ENCODE results near the gene PLEKHO2. TPM values are rescaled to one million over a fixed set of nuclear protein-coding genes. Genes with fewer than 3 reads are reported as not detected.

Gene PLEKHO2
- total RNA-seq, 2 experiments from 2014 or later = 12.5 to 12.7 TPM

DNA sequence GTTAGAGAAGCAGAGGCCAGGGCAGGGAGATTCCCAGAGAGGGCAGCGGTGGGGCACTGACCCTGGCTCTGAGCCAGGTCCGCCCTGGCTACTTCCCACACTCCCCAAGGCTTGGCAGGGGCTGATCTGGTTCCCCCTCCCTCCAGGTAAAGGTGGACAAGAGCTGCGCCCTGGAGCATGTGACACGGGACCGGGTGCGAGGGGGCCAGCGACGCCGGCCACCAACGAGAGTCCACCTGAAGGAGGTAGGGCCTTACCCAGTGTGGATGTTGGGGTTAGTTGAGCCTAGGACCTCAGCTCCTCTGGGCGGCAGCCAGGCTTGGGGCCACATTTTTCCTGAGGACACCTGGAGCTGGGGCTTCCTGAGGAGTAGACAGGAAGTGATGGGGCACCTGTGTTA lies 19.6 kb downstream of the PLEKHO2 start:
- Mint-ChIP-seq H3K27ac (no peak overlapping the region), H3K27me3 (ENCODE audit: low read depth) (no peaks in the 10 kb centered on the region), H3K36me3 (ENCODE audit: low read depth) (peaks cover 12% of the 10 kb centered on the region), H3K4me1 (ENCODE audit: low read depth) (peaks cover 16% of the 10 kb centered on the region), H3K4me3 (no peak overlapping the region), H3K9me3 (no peaks in the 10 kb centered on the region)
- DNase-seq = no peak
- intact Hi-C loops (cut with micrococcal nuclease) = no loop called here
- CTCF ChIA-PET = no interaction called here

DNA sequence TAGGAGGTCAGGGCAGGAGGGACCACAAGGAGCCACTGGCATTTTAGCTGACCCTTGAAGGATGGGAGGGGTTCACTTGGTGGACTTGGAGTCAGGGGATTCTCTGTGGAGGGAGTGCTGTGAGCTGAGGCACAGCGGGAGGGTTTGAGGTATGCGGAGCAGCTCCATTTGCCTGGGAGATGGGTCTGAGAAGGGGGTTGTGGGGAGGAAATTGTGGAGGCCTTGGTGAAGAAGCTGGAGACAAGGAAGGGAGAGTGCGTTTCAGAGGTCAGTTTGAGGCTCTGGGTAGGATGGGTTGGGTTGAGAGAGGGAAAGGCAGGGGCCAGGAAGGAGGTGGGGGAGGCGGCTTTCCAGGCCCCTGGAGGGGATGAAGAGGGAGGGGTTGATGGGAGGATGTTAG lies 20.2 kb downstream of the PLEKHO2 start:
- intact Hi-C loops (cut with micrococcal nuclease) = no loop called here
- Mint-ChIP-seq H3K9me3 (no peaks in the 10 kb centered on the region), H3K27ac (no peak overlapping the region)

DNA sequence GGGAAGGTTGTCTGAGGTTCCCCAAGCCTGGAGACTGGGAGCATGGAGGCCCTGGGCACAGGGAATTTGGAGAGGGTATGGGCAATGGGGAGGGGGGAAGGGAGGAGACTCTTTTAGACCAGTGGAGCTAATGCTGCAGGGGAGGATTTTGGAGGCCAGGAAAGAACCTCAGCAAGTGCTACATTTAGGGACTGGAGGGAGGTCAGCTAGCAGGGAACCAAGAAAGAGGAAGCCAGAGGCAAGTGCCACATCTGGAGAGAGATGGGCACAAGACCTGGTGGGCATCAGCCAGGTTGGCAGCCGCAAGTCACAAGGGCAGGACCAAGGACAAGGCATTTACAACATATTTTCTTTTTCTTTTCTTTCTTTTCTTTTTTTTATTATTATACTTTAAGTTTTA lies 20.7 kb downstream of the PLEKHO2 start:
- Mint-ChIP-seq H3K4me1 (ENCODE audit: low read depth) (peaks cover 7% of the 10 kb centered on the region), H3K36me3 (ENCODE audit: low read depth) (peaks cover 12% of the 10 kb centered on the region), H3K27me3 (ENCODE audit: low read depth) (no peaks in the 10 kb centered on the region), H3K4me3 (no peak overlapping the region), H3K9me3 (no peaks in the 10 kb centered on the region), H3K27ac (no peak overlapping the region)
- CTCF ChIA-PET = interaction anchor here (0.5 kb wide), 1 partner anchor 20 kb away, joined by 5 read pairs; no protein-coding TSS in a partner anchor
- intact Hi-C loops (cut with micrococcal nuclease) = no loop called here
- DNase-seq = no peak

More for the DNA sequence above, 20.2 kb downstream of the PLEKHO2 start:
- Mint-ChIP-seq H3K36me3 (ENCODE audit: low read depth) (peaks cover 12% of the 10 kb centered on the region), H3K27me3 (ENCODE audit: low read depth) (no peaks in the 10 kb centered on the region), H3K4me1 (ENCODE audit: low read depth) (peaks cover 12% of the 10 kb centered on the region), H3K4me3 (no peak overlapping the region)
- CTCF ChIA-PET = interaction anchor here (0.5 kb wide), 1 partner anchor 20 kb away, joined by 5 read pairs; no protein-coding TSS in a partner anchor
- DNase-seq = no peak

DNA sequence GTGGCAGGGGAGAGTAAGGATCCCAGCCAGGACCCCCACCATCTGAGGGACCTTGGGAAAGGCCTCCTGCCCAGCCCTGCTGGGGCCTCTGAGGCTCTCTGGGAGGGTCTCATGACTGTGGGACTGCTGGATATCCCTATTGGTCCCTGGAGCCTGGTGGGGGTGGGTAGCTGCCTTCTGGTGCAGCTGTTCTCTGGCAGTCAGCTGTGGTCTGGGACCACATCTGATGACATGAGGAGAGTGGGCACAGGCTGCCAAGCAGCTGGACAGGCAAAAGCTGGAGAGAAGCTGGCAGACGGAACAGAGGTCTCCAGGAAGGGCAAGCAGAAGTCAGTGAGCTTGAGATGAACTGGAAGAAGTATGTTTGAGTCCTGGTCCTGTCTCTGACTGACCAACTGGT lies 22.4 kb downstream of the PLEKHO2 start:
- H3K27ac Mint-ChIP-seq = no peak overlapping the region
- intact Hi-C loops (cut with micrococcal nuclease) = no loop called here
- no peaks in the 10 kb centered on the region for H3K27me3 Mint-ChIP-seq (ENCODE audit: low read depth)
- no peak for DNase-seq
- no peaks in the 10 kb centered on the region for H3K9me3 Mint-ChIP-seq
- no peaks in the 10 kb centered on the region for H3K4me1 Mint-ChIP-seq (ENCODE audit: low read depth)
- H3K4me3 Mint-ChIP-seq = no peak overlapping the region
- CTCF ChIA-PET = interaction anchor here (0.6 to 1.4 kb wide), 3 partner anchors 55 to 136 kb away, joined by 3 to 4 read pairs (median 3); no protein-coding TSS in a partner anchor
- peaks cover 10% of the 10 kb centered on the region for H3K36me3 Mint-ChIP-seq (ENCODE audit: low read depth)

DNA sequence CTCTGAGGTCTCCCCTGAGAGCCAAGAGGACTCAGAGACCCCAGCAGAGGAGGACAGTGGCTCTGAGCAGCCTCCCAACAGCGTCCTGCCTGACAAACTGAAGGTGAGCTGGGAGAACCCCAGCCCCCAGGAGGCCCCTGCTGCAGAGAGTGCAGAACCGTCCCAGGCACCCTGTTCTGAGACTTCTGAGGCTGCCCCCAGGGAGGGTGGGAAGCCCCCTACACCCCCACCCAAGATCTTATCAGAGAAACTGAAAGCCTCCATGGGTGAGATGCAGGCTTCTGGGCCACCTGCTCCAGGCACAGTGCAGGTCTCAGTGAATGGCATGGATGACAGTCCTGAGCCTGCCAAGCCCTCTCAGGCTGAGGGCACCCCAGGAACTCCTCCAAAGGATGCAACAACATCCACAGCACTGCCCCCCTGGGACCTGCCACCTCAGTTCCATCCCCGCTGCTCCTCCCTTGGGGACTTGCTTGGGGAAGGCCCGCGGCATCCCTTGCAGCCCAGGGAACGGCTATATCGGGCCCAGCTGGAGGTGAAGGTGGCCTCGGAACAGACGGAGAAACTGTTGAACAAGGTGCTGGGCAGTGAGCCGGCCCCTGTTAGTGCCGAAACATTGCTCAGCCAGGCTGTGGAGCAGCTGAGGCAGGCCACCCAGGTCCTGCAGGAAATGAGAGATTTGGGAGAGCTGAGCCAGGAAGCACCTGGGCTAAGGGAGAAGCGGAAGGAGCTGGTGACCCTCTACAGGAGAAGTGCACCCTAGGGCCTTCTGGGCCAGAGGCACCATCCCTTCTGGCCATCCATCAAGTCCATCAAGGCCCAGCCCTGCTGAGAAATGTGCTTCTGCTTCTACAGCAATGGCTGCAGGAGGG lies 23.6 kb downstream of the PLEKHO2 start:
- no peaks in the 10 kb centered on the region for H3K4me1 Mint-ChIP-seq (ENCODE audit: low read depth)
- no peak overlapping the region for H3K4me3 Mint-ChIP-seq
- no peak overlapping the region for H3K27ac Mint-ChIP-seq
- no peaks in the 10 kb centered on the region for H3K27me3 Mint-ChIP-seq (ENCODE audit: low read depth)
- CTCF ChIA-PET = interaction anchor here (0.6 to 1.2 kb wide), 2 partner anchors 9 to 54 kb away, joined by 3 to 5 read pairs; no protein-coding TSS in a partner anchor
- intact Hi-C loops (cut with micrococcal nuclease) = no loop called here
- no peaks in the 10 kb centered on the region for H3K9me3 Mint-ChIP-seq
- peaks cover 13% of the 10 kb centered on the region for H3K36me3 Mint-ChIP-seq (ENCODE audit: low read depth)
- no peak for DNase-seq

DNA sequence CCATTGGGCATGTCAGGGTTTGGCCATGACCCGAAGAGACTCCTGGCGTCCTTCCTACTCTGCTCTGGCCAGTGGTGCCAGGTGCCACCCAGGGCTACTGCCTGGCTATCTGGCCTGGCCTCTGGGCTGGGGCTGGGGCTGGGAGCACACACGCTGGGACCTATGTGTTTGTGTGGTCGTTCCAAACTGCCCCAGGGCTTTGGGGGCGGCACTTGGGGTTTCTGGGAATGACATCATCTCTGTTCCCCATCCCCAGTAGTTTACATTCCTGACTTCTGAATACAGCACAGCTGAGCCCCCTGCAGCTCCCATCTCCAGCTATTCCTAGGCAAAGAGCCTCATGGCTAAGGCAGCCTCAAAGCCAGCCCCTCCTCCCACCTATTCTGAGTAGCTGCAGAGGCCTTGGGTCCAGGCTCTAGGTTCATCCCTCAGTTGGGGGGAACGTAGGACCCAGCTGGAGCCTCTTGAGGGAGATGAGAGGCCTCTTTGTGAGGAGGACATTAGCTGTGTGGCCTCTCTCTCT lies 24.3 kb downstream of the PLEKHO2 start:
- Mint-ChIP-seq H3K4me1 (ENCODE audit: low read depth) (no peaks in the 10 kb centered on the region), H3K27ac (no peak overlapping the region), H3K4me3 (no peak overlapping the region), H3K9me3 (no peaks in the 10 kb centered on the region), H3K27me3 (ENCODE audit: low read depth) (no peaks in the 10 kb centered on the region), H3K36me3 (ENCODE audit: low read depth) (peaks cover 12% of the 10 kb centered on the region)
- CTCF ChIA-PET = interaction anchor here (0.6 kb wide), 1 partner anchor 9 kb away, joined by 3 read pairs; no protein-coding TSS in a partner anchor
- intact Hi-C loops (cut with micrococcal nuclease) = no loop called here
- DNase-seq = no peak

DNA sequence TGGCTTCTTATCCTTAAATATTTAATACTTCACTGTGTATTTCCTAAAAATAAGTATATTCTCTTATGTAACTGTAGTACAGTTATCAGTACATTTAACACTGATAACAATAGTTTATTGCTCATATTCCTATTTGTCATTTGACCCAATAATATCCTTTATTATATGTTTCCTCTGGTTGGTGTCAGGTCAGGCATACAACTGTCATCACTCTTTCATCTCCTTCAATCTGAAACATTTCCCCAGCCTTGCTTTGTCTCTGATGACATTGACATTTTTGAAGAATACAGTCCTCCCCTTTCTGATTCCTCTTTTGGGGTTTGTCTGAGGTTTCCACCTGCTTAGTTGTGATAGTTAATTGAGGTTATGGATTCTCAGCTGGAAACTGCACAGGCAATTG lies 27.8 kb downstream of the PLEKHO2 start:
- H3K9me3 Mint-ChIP-seq = no peaks in the 10 kb centered on the region
- H3K4me3 Mint-ChIP-seq = no peak overlapping the region
- DNase-seq = no peak
- peaks cover 3% of the 10 kb centered on the region for H3K4me1 Mint-ChIP-seq (ENCODE audit: low read depth)
- no peaks in the 10 kb centered on the region for H3K27me3 Mint-ChIP-seq (ENCODE audit: low read depth)
- intact Hi-C loops (cut with micrococcal nuclease) = no loop called here
- H3K27ac Mint-ChIP-seq = no peak overlapping the region
- peaks cover 3% of the 10 kb centered on the region for H3K36me3 Mint-ChIP-seq (ENCODE audit: low read depth)
- CTCF ChIA-PET = no interaction called here

DNA sequence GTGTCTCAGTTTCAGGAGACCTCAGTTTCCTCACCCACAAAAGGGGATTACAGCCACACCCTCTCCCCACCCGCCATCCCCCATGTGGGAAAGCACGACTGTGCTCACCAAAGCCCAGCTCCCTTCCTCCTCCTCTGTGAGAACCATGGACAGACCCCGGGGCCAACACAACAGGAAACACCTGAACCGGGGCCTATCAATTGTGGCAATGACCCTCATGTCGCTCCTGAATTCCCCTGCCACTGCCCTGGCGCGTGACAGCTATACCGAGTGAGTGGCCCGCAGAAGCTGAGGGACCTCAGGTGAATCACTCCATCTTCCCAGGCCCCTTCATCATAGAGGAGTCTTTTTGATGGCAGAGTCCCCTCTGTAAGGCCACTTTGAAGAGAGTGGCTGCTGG lies 28.6 kb downstream of the PLEKHO2 start:
- H3K36me3 Mint-ChIP-seq (ENCODE audit: low read depth) = peaks cover 3% of the 10 kb centered on the region
- intact Hi-C loops (cut with micrococcal nuclease) = no loop called here
- CTCF ChIA-PET = no interaction called here
- H3K27me3 Mint-ChIP-seq (ENCODE audit: low read depth) = no peaks in the 10 kb centered on the region
- no peak overlapping the region for H3K4me3 Mint-ChIP-seq
- DNase-seq = no peak
- H3K27ac Mint-ChIP-seq = no peak overlapping the region
- H3K4me1 Mint-ChIP-seq (ENCODE audit: low read depth) = peaks cover 3% of the 10 kb centered on the region
- H3K9me3 Mint-ChIP-seq = no peaks in the 10 kb centered on the region

DNA sequence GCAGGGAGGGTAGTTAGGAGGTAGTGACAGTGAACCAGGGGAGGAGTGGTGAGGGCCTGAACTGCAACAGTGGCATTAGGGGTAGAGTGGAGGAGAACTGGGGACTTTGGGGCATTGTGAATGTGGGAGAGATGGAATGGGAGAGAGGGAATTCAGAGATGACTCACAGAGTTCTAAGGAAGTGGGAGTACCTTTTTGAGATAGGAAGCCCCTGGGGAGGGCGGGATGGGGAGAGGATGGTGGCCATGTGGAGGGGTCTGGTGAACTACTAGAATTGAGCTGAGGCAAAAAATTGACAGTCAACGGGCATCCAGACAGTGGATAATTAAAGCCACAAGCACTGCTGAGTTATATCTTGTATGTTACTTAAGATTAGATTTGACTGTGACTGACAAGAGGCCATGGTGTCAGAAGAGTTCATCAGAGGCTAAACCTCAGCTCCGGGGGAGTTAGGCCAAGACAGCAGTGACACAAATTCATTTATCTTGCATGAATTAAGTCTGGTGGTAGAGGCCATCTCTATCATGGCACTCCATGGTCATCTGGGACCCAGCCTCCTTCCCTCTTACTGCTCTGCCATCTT lies 34.0 kb downstream of the PLEKHO2 start:
- Mint-ChIP-seq H3K36me3 (ENCODE audit: low read depth) (no peaks in the 10 kb centered on the region), H3K9me3 (no peaks in the 10 kb centered on the region)

DNA sequence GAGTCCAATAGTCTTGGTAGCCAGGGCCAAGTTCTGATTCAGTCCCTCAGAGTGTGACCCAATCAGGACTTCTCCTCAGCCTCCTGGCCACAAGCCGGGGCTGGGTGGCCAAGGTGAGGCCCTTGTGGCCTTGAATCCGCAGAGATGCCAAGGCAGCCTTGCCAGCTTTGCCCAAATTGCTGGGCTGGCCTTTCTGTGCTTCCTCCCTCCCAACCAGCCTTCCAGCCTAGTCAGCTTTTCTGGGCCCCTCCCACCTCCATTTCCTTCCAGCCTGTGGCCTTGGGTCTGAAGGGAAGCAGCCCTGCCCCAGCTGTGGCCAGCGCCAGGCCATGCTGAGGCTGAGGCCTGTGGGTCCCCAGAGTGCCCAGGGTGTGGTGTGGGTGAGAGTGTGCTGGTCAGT lies 35.7 kb downstream of the PLEKHO2 start:
- H3K9me3 Mint-ChIP-seq = no peaks in the 10 kb centered on the region
- H3K36me3 Mint-ChIP-seq (ENCODE audit: low read depth) = no peaks in the 10 kb centered on the region
- CTCF ChIA-PET = no interaction called here
- H3K27ac Mint-ChIP-seq = no peak overlapping the region
- peaks cover 9% of the 10 kb centered on the region for H3K4me1 Mint-ChIP-seq (ENCODE audit: low read depth)
- intact Hi-C loops (cut with micrococcal nuclease) = no loop called here
- H3K4me3 Mint-ChIP-seq = no peak overlapping the region
- no peaks in the 10 kb centered on the region for H3K27me3 Mint-ChIP-seq (ENCODE audit: low read depth)
- DNase-seq = no peak

More for the DNA sequence above, 34.0 kb downstream of the PLEKHO2 start:
- Mint-ChIP-seq H3K27ac (no peak overlapping the region), H3K27me3 (ENCODE audit: low read depth) (no peaks in the 10 kb centered on the region), H3K4me3 (no peak overlapping the region), H3K4me1 (ENCODE audit: low read depth) (peaks cover 3% of the 10 kb centered on the region)
- intact Hi-C loops (cut with micrococcal nuclease) = no loop called here
- DNase-seq = no peak
- CTCF ChIA-PET = interaction anchor here (1.3 kb wide), 1 partner anchor 15 kb away, joined by 3 read pairs; no protein-coding TSS in a partner anchor

DNA sequence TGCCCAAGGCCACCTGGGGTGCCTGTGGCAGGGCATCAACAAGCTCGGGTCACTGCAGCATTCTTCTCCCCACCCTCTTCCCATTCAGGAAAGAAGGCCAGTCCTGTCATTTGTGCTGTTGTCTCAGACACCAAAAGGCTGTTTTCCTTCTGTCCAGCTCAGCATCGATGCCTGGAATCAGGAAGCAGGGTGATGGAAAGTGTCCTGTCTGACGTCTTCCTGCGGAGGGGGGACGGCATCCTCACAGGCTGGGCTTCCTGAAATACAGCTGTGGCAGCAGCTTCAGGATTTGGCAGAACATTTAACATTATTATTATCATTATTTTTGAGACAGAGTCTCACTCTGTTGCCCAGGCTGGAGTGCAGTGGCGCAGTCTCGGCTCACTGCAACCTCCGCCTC lies 37.0 kb downstream of the PLEKHO2 start:
- Mint-ChIP-seq H3K4me3 (no peak overlapping the region), H3K4me1 (ENCODE audit: low read depth) (peaks cover 18% of the 10 kb centered on the region), H3K27me3 (ENCODE audit: low read depth) (no peaks in the 10 kb centered on the region), H3K9me3 (no peaks in the 10 kb centered on the region), H3K27ac (no peak overlapping the region), H3K36me3 (ENCODE audit: low read depth) (no peaks in the 10 kb centered on the region)
- CTCF ChIA-PET = no interaction called here
- DNase-seq = no peak
- intact Hi-C loops (cut with micrococcal nuclease) = no loop called here

DNA sequence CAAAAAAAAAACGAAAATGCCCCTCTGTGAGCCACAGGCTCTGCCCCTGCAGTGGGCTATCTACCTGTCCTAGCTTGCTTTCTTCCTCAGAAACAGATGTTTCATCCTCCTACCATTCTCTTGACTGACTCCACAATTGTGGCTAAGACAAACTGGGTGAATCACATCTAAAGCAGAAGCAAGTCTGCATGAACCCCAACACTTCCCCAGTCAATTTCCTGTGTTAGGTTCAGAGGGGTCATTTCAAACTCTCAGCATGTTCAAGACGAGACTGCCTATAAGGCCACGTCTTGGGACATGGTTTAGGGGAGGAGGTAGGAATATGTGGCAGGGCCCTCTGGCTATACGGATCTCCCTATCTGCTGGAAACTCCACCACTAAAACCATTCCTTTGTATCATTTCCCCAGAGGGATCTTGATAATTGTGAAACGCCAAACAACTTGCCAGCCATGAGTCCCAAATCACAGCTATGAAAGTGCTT lies 41.4 kb downstream of the PLEKHO2 start:
- peaks cover 27% of the 10 kb centered on the region for H3K4me1 Mint-ChIP-seq (ENCODE audit: low read depth)
- peak; percentile 59 for DNase-seq
- CTCF ChIA-PET = interaction anchor here (0.9 to 4.1 kb wide), 2 partner anchors 10 to 48 kb away, joined by 4 to 22 read pairs; no protein-coding TSS in a partner anchor
- H3K9me3 Mint-ChIP-seq = no peaks in the 10 kb centered on the region
- H3K27ac Mint-ChIP-seq = peak overlapping the region; percentile 93
- H3K4me3 Mint-ChIP-seq = peak overlapping the region; percentile 63
- intact Hi-C loops (cut with micrococcal nuclease) = loop anchor here (1.0 kb wide), 1 partner anchor 41 kb away; no protein-coding TSS in a partner anchor
- H3K27me3 Mint-ChIP-seq (ENCODE audit: low read depth) = no peaks in the 10 kb centered on the region
- H3K36me3 Mint-ChIP-seq (ENCODE audit: low read depth) = no peaks in the 10 kb centered on the region

All from activated naive CD4-positive, alpha-beta T cell treated with anti-CD3 and anti-CD28 coated beads for 36 hours (primary cell).